Putamen (tissue), 1 donor: ENCODE data around the gene MSL2.
"Not testable (repeated sequence)": the region's sequence is repeated elsewhere in the genome, so short reads cannot be mapped to it uniquely, and the experiment has no call there.

ENCODE experiments used
- DNase-seq: peaks from one replicate; pipeline ENCODE4 v3.0.0-alpha.2; 2016; ENCODE audit warnings: low spot score

The MSL2 gene

DNA sequence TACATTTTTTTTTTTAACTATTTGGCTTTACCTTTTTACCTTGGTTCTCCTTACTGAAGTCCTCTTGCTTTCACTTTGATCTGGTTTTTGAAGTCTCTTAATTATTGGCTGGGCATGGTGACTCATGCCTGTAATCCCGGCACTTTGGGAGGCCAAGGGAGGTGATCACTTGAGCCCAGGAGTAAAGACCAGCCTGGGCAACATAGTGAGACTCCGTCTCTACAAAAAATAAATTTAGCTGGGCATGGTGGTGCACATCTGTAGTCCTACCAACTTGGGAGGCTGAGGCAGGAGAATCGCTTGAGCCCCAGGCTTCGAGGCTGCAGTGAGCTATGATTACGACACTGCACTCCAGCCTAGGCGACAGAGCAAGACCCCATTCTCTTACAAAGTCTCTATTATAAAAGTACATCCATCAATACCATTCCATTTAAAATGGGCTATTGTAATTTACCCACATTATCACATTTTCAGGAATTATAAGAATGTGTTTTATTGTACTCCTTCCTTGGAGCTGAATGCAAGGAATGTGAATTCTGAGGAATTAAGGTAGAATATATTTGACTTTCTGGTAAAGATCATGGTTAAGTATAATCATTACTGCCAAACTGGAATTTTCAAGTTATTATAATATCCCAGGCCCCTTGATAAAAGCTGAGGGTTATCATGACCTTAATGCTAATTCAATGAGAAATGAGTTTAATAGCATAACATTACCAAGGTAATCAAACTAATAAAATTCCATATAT is 49.0 kb downstream of the MSL2 start:
- no peak for DNase-seq

DNA sequence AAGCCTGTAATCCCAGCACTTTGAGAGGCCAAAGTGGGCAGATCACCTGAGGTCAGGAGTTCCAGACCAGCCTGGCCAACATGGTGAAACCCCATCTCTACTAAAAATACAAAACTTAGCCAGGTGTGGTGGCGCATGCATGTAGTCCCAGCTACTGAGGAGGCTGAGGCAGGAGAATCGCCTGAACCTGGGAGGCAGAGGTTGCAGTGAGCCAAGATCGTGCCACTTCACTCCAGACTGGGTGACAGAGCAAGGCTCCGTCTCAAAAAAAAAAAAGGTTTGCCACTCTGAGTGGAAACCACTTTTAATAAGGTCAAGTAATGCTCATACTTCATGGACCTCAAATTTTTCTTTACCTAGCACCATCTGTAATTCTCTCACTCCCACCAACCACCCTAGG is 51.7 kb downstream of the MSL2 start:
- DNase-seq, result not testable (repeated sequence)

DNA sequence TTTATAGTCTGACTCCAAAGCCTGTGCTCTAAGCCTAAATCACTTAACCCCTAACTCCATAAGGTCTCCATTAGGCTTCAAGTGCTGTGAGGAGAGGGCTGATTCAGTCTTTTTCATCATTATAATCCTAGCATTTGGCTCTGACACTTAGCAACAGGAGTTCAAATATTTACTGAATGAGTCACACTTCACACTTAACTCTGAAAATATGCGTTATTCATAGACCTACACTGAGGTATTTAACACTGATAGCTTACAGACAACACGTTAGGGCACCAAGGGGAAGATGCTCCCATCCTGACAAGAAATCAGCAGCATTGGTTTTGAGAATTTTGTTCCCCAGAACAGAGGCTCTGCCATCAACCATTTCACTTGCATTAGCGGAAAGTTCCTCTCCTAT is 53.5 kb downstream of the MSL2 start:
- DNase-seq, result no peak

GRCh38 chr3:136141891-136142290 is 54.2 kb downstream of the MSL2 start:
- DNase-seq, result no peak

DNA sequence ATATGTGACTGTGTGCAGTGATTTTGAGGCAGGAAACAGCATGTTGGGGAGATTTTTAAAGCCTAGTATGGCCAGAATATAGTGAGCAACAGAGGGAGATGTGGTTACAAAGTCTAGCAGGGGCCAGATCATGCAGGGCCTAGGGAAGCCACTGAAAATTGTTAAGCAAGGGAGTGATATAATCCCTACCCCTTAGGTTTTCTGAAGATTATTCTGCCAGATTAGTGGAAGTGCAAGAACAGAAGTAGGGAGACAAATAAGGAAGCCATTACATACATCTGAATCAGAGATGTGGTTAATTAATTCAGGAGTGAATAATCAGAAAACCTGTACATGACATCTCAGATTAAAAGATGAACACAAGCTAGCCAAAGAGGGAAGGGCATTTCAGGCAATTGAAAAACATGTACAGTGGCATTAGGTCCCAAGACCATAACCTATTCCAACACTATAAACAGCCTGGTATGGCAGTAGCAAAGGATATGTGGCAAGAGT is 54.8 kb downstream of the MSL2 start:
- DNase-seq, result no peak

GRCh38 chr3:136136454-136136853 is 59.7 kb downstream of the MSL2 start:
- DNase-seq, result no peak

GRCh38 chr3:136135039-136135802 is 60.9 kb downstream of the MSL2 start:
- no peak for DNase-seq

DNA sequence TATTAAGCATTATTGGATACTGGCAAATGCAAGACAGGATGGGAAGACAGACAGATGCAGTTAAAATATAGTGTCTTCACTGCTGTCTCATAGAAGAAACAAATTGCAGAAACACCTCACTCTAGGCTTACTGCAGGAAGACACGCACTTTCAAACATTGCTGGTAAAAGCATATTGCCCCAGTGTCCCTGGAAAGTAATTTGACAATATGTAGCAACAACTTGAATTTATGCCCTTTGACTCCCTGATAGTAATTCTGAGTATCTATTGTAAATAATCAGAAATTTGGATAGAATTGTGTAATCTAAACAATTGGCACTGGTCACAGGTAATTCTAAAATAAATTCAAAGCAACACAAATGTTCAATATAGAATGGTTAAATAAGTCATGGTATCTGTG is 62.0 kb downstream of the MSL2 start:
- DNase-seq, result no peak

DNA sequence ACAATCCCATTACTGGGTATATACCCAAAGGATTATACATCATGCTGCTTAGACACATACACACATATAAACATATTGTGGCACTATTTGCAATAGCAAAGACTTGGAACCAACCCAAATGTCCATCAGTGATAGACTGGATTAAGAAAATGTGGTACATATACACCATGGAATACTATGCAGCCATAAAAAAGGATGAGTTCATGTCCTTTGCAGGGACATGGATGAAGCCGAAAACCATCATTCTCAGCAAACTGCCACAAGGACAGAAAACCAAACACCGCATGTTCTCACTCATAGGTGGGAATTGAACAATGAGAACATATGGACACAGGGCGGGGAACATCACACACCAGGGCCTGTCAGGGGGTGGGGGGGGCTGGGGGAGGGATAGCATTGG is 64.5 kb downstream of the MSL2 start:
- DNase-seq, result not testable (repeated sequence)

GRCh38 chr3:136122006-136122405 is 74.1 kb downstream of the MSL2 start:
- no peak for DNase-seq

- no peak for DNase-seq
These were observed 75.5 kb downstream of the MSL2 start for GRCh38 chr3:136120373-136121348.

DNA sequence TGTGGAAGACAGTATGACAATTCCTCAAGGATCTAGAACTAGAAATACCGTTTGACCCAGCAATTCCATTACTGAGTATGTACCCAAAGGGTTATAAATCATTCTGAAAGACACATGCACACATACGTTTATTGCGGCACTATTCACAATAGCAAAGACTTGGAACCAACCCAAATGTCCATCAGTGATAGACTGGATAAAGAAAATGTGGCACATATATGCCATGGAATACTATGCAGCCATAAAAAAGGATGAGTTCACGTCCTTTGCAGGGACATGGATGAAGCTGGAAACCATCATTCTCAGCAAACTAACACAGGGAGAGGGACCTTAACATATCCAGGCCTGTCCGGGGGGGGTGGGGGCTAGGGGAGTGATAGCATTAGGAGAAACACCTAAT is 76.4 kb downstream of the MSL2 start:
- DNase-seq, result not testable (repeated sequence)

DNA sequence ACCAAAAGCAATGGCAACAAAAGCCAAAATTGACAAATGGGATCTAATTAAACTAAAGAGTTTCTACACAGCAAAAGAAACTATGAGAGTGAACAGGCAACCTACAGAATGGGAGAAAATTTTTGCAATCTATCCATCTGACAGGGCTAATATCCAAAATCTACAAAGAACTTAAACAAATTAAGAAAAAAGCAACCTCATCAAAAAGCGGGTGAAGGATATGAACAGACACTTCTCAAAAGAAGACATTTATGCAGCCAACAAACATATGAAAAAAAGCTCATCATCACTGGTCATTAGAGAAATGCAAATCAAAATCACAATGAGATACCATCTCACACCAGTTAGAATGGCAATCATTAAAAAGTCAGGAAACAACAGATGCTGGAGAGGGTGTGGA is 76.8 kb downstream of the MSL2 start:
- DNase-seq, result not testable (repeated sequence)

- no peak for DNase-seq
These were observed 81.7 kb downstream of the MSL2 start for GRCh38 chr3:136114421-136114820.

DNA sequence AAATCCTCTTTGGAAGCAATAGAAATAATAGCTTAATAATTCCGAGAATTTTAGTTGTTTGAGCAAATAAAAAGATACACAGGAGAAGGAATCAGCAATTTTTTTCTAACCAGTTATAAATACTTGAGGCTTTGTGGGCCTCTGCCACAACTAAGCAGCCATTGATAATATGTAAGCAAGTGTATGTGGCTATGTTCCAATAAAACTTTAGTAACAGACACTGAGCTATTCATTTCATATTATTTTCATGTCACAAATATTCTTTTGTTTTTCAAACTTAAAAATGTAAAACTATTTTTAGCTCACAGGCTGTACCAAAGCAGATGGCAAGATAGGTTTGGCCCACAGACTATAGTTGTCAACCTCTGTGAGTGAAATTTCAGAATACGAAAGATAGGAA is 85.7 kb downstream of the MSL2 start:
- no peak for DNase-seq

GRCh38 chr3:136109499-136109898 is 86.6 kb downstream of the MSL2 start:
- no peak for DNase-seq

DNA sequence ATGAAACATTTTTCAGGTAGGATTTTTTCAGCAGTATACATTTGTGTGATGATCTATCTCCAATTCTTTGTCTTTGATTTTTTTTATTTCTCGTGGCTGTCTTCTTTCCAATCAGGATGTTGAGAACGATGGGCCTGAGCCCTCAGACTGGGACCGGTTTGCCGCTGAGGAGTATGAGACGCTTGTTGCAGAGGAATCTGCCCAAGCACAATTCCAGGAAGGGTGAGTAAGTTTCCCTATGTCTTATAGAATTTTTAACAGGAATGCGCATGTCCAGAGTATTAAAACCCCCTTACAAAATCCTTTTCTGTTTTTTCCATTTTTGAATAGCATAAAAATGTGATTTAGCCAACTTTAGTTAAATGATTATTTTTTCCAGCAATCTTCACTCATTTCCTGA is 90.0 kb downstream of the MSL2 start:
- no peak for DNase-seq

DNA sequence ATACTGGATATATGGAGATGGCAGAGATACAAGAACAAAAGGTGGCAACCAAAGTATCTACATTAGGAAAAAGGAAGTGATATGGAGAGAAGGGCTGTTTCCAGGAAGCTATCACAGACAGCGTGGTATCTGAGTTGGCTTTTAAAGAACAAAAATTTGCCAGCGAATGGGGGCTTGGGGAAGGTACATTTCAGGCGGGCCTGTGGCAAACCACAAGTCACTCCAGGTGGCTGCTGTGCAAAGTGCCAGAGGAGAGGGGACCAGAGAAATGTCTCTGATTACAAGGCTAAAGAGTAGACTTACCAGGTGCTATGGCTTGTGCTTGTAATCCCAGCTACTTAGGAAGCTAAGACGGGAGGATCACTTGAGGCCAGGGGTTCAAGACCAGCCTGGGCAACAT is 91.1 kb downstream of the MSL2 start:
- DNase-seq, result no peak
